ENCODE results near the gene MTMR12. TPM values are rescaled to one million over a fixed set of nuclear protein-coding genes. Genes with fewer than 3 reads are reported as not detected.

MTMR12 gene
- total and polyA plus RNA-seq, 10 of the 15 experiments (the other 5 are each of a cell fraction or from before 2014, with no cell fraction given): 5.0 to 22.9 (median 16.3) TPM

DNA sequence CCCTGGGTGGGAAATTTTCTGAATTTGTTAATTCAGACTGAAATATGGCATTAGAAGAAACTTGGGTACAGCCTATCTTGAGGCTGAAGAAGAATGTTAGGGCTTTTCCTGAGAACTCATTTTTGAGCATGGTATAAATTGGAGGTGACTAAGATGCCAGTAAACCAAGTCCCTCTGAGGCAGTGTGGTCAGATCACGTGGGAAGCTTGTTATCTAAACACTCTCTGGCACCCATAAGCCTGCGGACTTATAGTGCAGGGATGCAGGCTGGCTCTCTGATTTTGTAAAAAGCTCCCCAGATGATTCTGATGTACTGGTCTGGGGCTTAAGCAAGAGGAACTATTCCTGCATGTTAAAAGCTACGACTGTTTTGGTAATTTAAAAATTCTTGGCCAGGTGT, 34.3 kb downstream of the MTMR12 start:
- in situ Hi-C loops (cut with MboI): no loop called here
- FAIRE-seq (peak; percentile 83), ATAC-seq (peak; percentile 38), DNase-seq (ENCODE audit: low read depth, low spot score) (no peak)
- CTCF ChIA-PET: interaction anchor here (0.6 to 4.6 kb wide), 2 partner anchors 50 to 573 kb away, joined by 3 to 31 read pairs; no protein-coding TSS in a partner anchor
- Histone ChIP-seq H3K79me2 (ENCODE audit: control insufficient read depth, insufficient read depth, low read length) (peaks cover 9% of the 10 kb centered on the region), H4K20me1 (ENCODE audit: control insufficient read depth, insufficient read depth) (no peaks in the 10 kb centered on the region), H3K9ac (ENCODE audit: control insufficient read depth, insufficient read depth, low read length) (no peak overlapping the region), H3K27ac (ENCODE audit: control insufficient read depth, insufficient read depth) (peak overlapping the region; percentile 50), H3K4me1 (ENCODE audit: control insufficient read depth, insufficient read depth, low read length) (peaks cover 44% of the 10 kb centered on the region), H3K27me3 (replicated peaks in 1 of 2; ENCODE audit: control insufficient read depth in 2 of 2, insufficient read depth in 2 of 2, low read length in 1 of 2) (no peaks in the 10 kb centered on the region), H3K4me3 (no peak overlapping the region), H2AFZ (ENCODE audit: control insufficient read depth, low read depth, low read length) (no peak overlapping the region), H3K9me3 (replicated peaks; ENCODE audit: control insufficient read depth, insufficient read depth, low read length) (no peaks in the 10 kb centered on the region), H3K36me3 (ENCODE audit: control insufficient read depth in 2 of 2, insufficient read depth in 2 of 2, low read length in 1 of 2) (peaks cover 2 to 5% of the 10 kb centered on the region in 2 experiments; a peak in 3 of 4 replicates), H3K4me2 (ENCODE audit: control insufficient read depth, insufficient read depth) (peak overlapping the region; percentile 23; the same call in 1 of the 2 replicates)
- BruUV-seq (replicated peaks): no TSS peak
- SMC1A ChIA-PET (ENCODE audit: uncharacterized antibody, unreplicated experiment): interaction anchor here (3.0 to 3.9 kb wide), 2 partner anchors 32 to 52 kb away, joined by 10 to 19 read pairs; no protein-coding TSS in a partner anchor
- TF ChIP-seq NFYA (IDR thresholded peaks at IDR 0.05; ENCODE audit: borderline replicate concordance, low read depth, low read length) (no peak), BHLHE40 (IDR thresholded peaks at IDR 0.05; ENCODE audit: borderline replicate concordance in 1 of 2, low read depth in 2 of 2, low read length in 1 of 2) (0 out of 4 replicates have a peak, but pooled peaks of 1 of the 2 experiments have one; percentile 22), RAD51 (IDR thresholded peaks at IDR 0.05) (peak; percentile 62; the same call in 1 of the 2 replicates), RUNX3 (IDR thresholded peaks at IDR 0.05; ENCODE audit: low read length) (0 out of 2 replicates have a peak, but pooled peaks have one; percentile 14), SMAD1 (IDR thresholded peaks at IDR 0.05; ENCODE audit: low read depth, partially characterized antibody) (no peak)
- TF ChIP-seq, protein P1, sequence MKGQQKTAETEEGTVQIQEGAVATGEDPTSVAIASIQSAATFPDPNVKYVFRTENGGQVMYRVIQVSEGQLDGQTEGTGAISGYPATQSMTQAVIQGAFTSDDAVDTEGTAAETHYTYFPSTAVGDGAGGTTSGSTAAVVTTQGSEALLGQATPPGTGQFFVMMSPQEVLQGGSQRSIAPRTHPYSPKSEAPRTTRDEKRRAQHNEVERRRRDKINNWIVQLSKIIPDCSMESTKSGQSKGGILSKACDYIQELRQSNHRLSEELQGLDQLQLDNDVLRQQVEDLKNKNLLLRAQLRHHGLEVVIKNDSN (IDR thresholded peaks at IDR 0.05; ENCODE audit: borderline replicate concordance, extremely low read length, insufficient read depth, low read depth, low read length): peak; percentile 11
- RAD21 ChIA-PET (ENCODE audit: unreplicated experiment): no interaction called here
- 5% methylated on average over 3 of the region's 3 CpGs for WGBS (ENCODE audit: insufficient coverage, insufficient replicate concordance, low lambda C conversion rate, missing lambda C conversion rate)
- POLR2A ChIA-PET: interaction anchor here (0.6 to 2.1 kb wide), 3 partner anchors 32 to 105 kb away, joined by 3 to 6 read pairs (median 4); partner anchors contain the start of gene GOLPH3
- intact Hi-C loops (cut with micrococcal nuclease; ENCODE audit: unreplicated experiment): no loop called here
